Astrocyte (in vitro differentiated cells and primary cell): ENCODE data around the gene PPP1R14D. TPM values are rescaled to one million over a fixed set of nuclear protein-coding genes. Genes with fewer than 3 reads are reported as not detected.
A peak's percentile ranks its signal among the peaks of the same experiment; 100 is the strongest.

Experiments used
- DNase-seq: peaks from one replicate; pipeline ENCODE4 v3.0.0-alpha.2; 2010; ENCODE audit warnings: low read depth
- FAIRE-seq: peaks from 2 replicates; lab custom pipeline; 2011; peaks lifted over from hg19 to GRCh38; lab: Jason Lieb, UNC
- H2AFZ ChIP-seq: 2 replicates; pipeline ENCODE4 v1.6.0; 2012; ENCODE audit warnings: low read depth, low read length, inconsistent platforms
- H3K27ac ChIP-seq: 2 replicates; pipeline ENCODE4 v1.5.1; 2011; ENCODE audit warnings: low read depth, low read length, inconsistent platforms
- H3K27me3 ChIP-seq: 2 replicates; pipeline ENCODE4 v1.6.0; 2011; ENCODE audit warnings: low read length, inconsistent platforms; ENCODE audit not compliant: insufficient read depth
- H3K36me3 ChIP-seq: 2 replicates; pipeline ENCODE4 v1.5.1; 2011; ENCODE audit warnings: low read length, inconsistent platforms; ENCODE audit not compliant: insufficient read depth
- H3K4me1 ChIP-seq: 2 replicates; pipeline ENCODE4 v1.5.1; 2011; ENCODE audit warnings: low read length, inconsistent platforms; ENCODE audit not compliant: insufficient read depth
- H3K4me2 ChIP-seq: 2 replicates; pipeline ENCODE4 v1.6.0; 2012; ENCODE audit warnings: low read length, inconsistent platforms
- H3K4me3 ChIP-seq: 2 replicates; pipeline ENCODE4 v1.5.1; 2011; ENCODE audit warnings: low read depth, mild to moderate bottlenecking, low read length, inconsistent platforms; ENCODE audit not compliant: insufficient read depth
- H3K79me2 ChIP-seq: 2 replicates; pipeline ENCODE4 v1.6.0; 2012; ENCODE audit warnings: mild to moderate bottlenecking, low read length, inconsistent platforms; ENCODE audit not compliant: insufficient read depth
- H3K9ac ChIP-seq: 2 replicates; pipeline ENCODE4 v1.6.0; 2012; ENCODE audit warnings: mild to moderate bottlenecking, low read length, inconsistent platforms
- H3K9me3 ChIP-seq: 2 replicates; pipeline ENCODE4 v1.5.1; 2012; ENCODE audit warnings: low read depth, mild to moderate bottlenecking, low read length, inconsistent platforms; ENCODE audit not compliant: insufficient read depth
- H4K20me1 ChIP-seq: 2 replicates; pipeline ENCODE4 v1.6.0; 2012; ENCODE audit warnings: low read length, inconsistent platforms; ENCODE audit not compliant: insufficient read depth
- H3K27ac Mint-ChIP-seq: one replicate; pipeline ENCODE4 v1.8.0; 2021; ENCODE audit warnings: mild to moderate bottlenecking, mixed read lengths; ENCODE audit not compliant: unreplicated experiment
- H3K27me3 Mint-ChIP-seq: one replicate; pipeline ENCODE4 v1.8.0; 2021; ENCODE audit warnings: low read depth, mixed read lengths; ENCODE audit not compliant: unreplicated experiment
- H3K36me3 Mint-ChIP-seq: one replicate; pipeline ENCODE4 v1.8.0; 2021; ENCODE audit warnings: low read depth, mixed read lengths; ENCODE audit not compliant: unreplicated experiment
- H3K4me1 Mint-ChIP-seq: one replicate; pipeline ENCODE4 v1.8.0; 2021; ENCODE audit warnings: low read depth, mixed read lengths; ENCODE audit not compliant: unreplicated experiment
- H3K4me3 Mint-ChIP-seq: one replicate; pipeline ENCODE4 v1.8.0; 2021; ENCODE audit warnings: mild to moderate bottlenecking, moderate library complexity, mixed read lengths; ENCODE audit not compliant: unreplicated experiment
- H3K9me3 Mint-ChIP-seq: one replicate; pipeline ENCODE4 v1.8.0; 2021; ENCODE audit warnings: mild to moderate bottlenecking, mixed read lengths; ENCODE audit not compliant: unreplicated experiment
- CTCF ChIP-seq: IDR thresholded peaks from 2 replicates; pipeline ENCODE4 v1.5.1; 2011; ENCODE audit warnings: low read depth, mild to moderate bottlenecking, inconsistent platforms, low read length, moderate library complexity; ENCODE audit not compliant: insufficient read depth
- EZH2 ChIP-seq: IDR thresholded peaks from 2 replicates; pipeline ENCODE4 v1.6.1; 2012; ENCODE audit warnings: mild to moderate bottlenecking, low read length, inconsistent platforms; ENCODE audit not compliant: insufficient read depth
- total RNA-seq: library from RNA; stranded (reverse); gene quantifications from 2 replicates; pipeline ENCODE4 v1.2.1, GENCODE V29; 2021

The PPP1R14D gene
- total RNA-seq, 1 donor from 2014 or later = not detected

DNA sequence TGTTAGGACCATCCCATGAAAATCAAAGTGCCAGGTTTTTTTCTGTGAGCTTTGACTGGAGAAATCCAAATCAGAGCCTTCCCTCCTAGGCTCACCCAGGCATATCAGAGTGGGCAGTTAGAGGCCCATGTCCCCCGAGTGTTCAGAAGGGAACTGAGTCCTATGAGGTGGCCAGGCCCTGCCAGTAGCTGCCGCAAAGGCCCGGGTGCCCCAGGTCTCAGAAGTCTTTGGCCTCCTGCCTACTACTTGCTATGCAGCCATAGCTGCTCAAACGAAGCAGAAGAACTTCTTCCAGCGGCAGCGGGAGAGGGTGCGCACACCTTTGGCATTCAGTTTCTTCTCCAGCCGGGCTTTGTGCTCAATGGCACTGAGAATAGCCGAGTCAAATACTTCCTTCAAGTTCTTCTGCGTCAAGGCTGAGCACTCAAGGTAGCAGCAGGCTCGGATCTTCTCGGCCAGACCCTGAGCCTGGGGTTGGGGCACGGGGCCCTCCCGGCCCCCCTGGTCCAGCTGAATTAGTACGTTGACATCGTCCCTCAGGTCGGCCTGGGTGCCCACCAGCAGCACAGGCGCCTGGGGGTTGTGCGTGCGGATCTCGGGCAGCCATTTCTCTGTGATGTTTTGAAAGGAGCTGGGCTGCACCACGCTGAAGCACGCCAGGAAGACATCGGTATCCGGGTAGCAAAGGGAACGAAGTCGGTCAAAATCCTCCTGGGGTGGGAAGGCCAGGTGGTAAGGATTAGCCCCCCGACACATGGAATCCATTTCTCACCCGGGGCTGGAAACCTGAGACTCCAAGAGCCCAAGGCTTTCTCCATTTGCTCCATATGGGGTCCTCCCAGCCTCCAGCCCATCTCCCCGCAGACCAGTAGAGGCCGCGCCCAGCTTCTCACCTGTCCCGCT lies 44.5 kb upstream of the PPP1R14D start:
- Histone ChIP-seq H3K4me2 (peak overlapping the region; percentile 94), H3K27ac (no peak overlapping the region), H3K79me2 (no peaks in the 10 kb centered on the region), H3K4me1 (peaks cover 5% of the 10 kb centered on the region), H3K27me3 (peaks cover 10% of the 10 kb centered on the region), H4K20me1 (no peaks in the 10 kb centered on the region), H3K9ac (no peak overlapping the region), H3K36me3 (no peaks in the 10 kb centered on the region), H3K9me3 (no peaks in the 10 kb centered on the region), H2AFZ (peak overlapping the region; percentile 81), H3K4me3 (peak overlapping the region; percentile 28)
- DNase-seq (no peak), FAIRE-seq (no peak)
- TF ChIP-seq EZH2 (no peak), CTCF (no peak)
- Mint-ChIP-seq H3K9me3 (no peaks in the 10 kb centered on the region), H3K4me1 (no peaks in the 10 kb centered on the region), H3K4me3 (peak overlapping the region; percentile 71), H3K36me3 (no peaks in the 10 kb centered on the region), H3K27me3 (peaks cover 26% of the 10 kb centered on the region), H3K27ac (no peak overlapping the region)

DNA sequence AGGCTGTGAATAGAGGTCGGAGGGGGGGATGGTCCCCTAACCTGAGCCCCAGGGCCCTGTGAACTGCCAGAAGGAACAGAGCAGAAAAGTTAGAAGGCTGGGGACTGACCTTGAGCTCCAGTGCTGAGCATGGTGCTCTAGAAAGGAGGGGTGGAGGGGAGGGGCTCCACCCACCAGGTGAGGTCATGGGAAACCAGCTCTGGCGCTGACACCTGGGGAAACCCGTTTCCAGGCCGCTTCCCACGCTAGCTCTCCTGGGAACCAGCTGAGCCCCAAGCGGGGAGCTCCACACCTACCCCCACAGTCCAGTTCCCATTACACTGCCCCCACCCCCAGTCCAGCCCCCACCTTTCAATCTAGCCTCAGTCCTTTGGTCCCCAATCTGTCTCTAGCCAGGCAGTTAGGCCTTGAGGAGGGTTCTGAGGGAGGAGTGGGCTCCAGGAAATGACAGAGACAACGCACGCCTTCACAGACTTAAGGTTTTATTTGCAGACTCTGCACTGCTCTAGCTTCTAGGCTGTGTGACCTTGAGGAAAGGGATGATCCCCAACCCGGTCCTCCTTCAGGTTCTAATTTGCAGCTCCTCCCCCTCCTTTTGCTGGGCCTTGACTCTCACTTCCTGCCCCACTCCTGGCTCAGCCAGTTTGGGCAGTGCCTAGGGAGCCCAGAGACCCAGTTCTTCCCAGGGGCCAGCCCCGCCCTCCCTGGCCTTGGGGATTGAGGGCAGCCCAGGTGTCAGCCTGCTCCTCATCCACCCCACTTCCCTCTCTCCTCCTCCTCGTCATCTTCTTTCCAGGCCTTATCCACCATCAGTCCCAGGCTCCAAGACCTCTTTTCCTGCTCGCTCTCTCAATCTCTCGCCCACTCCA lies 43.5 kb upstream of the PPP1R14D start:
- Histone ChIP-seq H3K4me1 (peaks cover 5% of the 10 kb centered on the region), H3K79me2 (no peaks in the 10 kb centered on the region), H3K9me3 (no peaks in the 10 kb centered on the region), H2AFZ (no peak overlapping the region), H3K4me3 (no peak overlapping the region), H3K36me3 (no peaks in the 10 kb centered on the region), H3K4me2 (no peak overlapping the region), H3K27me3 (peaks cover 10% of the 10 kb centered on the region), H3K9ac (no peak overlapping the region), H3K27ac (no peak overlapping the region), H4K20me1 (no peaks in the 10 kb centered on the region)
- H3K27me3 Mint-ChIP-seq = peaks cover 26% of the 10 kb centered on the region
- H3K4me1 Mint-ChIP-seq = no peaks in the 10 kb centered on the region
- H3K9me3 Mint-ChIP-seq = no peaks in the 10 kb centered on the region
- H3K4me3 Mint-ChIP-seq = peak overlapping the region; percentile 37
- DNase-seq (no peak), FAIRE-seq (no peak)
- H3K36me3 Mint-ChIP-seq = no peaks in the 10 kb centered on the region
- no peak for TF ChIP-seq CTCF
- no peak for TF ChIP-seq EZH2
- H3K27ac Mint-ChIP-seq = no peak overlapping the region
